Measurements from ENCODE around the gene HOXB2. TPM values are rescaled to one million over a fixed set of nuclear protein-coding genes. Genes with fewer than 3 reads are reported as not detected.
A peak's percentile ranks its signal among the peaks of the same experiment; 100 is the strongest.

The HOXB2 gene
- total and polyA plus RNA-seq, 9 of the 15 experiments (the other 6 are each of a cell fraction or from before 2014, with no cell fraction given) = 2.1 to 97.7 (median 21.2) TPM

DNA sequence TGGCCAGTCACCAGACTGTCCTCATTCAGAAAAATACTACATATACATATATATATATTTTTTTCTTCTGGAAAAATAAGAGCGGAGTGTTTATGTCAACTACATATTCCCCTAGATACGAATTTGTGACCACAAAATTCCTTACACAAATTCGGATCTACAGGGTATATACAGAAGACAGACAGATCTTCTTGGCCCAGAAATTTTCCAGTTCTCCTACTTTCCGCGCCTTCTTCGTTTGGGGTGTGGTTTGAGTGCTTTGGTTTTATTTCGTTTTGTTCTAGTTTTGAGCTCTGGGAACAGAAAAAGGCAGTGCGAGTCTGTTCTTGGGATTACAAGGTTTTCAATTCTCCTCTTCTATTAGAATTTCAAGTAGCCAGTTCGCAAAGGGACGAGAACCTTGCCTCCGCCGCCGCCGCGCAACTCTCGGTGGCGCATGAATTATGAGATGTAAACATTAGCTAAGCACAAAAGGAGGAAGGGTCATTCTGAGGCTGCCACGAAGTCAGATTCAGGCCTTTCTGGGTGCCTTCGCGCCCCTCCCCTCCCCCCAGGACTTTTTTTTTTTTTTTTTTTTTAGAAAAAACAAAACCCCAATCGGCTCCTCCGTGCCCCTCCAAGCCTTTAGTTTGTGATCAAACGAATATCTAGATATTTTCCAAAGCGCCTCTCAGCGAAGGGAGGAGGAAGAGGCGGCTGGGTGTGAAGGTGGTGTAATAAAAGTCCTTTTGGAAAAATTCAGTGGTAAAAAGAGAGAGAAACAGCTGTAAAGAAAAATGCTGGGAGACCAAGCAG lies 35.0 kb upstream of the HOXB2 start (continued):
- TF ChIP-seq, protein P1, sequence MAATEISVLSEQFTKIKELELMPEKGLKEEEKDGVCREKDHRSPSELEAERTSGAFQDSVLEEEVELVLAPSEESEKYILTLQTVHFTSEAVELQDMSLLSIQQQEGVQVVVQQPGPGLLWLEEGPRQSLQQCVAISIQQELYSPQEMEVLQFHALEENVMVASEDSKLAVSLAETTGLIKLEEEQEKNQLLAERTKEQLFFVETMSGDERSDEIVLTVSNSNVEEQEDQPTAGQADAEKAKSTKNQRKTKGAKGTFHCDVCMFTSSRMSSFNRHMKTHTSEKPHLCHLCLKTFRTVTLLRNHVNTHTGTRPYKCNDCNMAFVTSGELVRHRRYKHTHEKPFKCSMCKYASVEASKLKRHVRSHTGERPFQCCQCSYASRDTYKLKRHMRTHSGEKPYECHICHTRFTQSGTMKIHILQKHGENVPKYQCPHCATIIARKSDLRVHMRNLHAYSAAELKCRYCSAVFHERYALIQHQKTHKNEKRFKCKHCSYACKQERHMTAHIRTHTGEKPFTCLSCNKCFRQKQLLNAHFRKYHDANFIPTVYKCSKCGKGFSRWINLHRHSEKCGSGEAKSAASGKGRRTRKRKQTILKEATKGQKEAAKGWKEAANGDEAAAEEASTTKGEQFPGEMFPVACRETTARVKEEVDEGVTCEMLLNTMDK (IDR thresholded peaks at IDR 0.05; ENCODE audit: borderline replicate concordance, insufficient read depth, low read depth, low read length, poor library complexity, severe bottlenecking) = peak; percentile 9
- no peak for TF ChIP-seq NONO (IDR thresholded peaks at IDR 0.05; ENCODE audit: low read depth in 2 of 2, low read length in 1 of 2)
- no peak for TF ChIP-seq HOXB6 (CRISPR knock-in tag; IDR thresholded peaks at IDR 0.05; ENCODE audit: borderline replicate concordance)
- no peak for TF ChIP-seq ETV5 (CRISPR knock-in tag; IDR thresholded peaks at IDR 0.05; ENCODE audit: low read depth)
- TF ChIP-seq ZBTB7A (IDR thresholded peaks at IDR 0.05; ENCODE audit: borderline replicate concordance, control insufficient read depth, low read depth, low read length) = peak; percentile 87
- TF ChIP-seq PKNOX1 (IDR thresholded peaks at IDR 0.05) = peak; percentile 68
- peak; percentile 42 for TF ChIP-seq RBBP5 (IDR thresholded peaks at IDR 0.05; ENCODE audit: borderline replicate concordance, insufficient read depth, low read length, poor library complexity, severe bottlenecking)
- TF ChIP-seq TEAD2 (tag; IDR thresholded peaks at IDR 0.05) = no peak
- TF ChIP-seq, protein P2, sequence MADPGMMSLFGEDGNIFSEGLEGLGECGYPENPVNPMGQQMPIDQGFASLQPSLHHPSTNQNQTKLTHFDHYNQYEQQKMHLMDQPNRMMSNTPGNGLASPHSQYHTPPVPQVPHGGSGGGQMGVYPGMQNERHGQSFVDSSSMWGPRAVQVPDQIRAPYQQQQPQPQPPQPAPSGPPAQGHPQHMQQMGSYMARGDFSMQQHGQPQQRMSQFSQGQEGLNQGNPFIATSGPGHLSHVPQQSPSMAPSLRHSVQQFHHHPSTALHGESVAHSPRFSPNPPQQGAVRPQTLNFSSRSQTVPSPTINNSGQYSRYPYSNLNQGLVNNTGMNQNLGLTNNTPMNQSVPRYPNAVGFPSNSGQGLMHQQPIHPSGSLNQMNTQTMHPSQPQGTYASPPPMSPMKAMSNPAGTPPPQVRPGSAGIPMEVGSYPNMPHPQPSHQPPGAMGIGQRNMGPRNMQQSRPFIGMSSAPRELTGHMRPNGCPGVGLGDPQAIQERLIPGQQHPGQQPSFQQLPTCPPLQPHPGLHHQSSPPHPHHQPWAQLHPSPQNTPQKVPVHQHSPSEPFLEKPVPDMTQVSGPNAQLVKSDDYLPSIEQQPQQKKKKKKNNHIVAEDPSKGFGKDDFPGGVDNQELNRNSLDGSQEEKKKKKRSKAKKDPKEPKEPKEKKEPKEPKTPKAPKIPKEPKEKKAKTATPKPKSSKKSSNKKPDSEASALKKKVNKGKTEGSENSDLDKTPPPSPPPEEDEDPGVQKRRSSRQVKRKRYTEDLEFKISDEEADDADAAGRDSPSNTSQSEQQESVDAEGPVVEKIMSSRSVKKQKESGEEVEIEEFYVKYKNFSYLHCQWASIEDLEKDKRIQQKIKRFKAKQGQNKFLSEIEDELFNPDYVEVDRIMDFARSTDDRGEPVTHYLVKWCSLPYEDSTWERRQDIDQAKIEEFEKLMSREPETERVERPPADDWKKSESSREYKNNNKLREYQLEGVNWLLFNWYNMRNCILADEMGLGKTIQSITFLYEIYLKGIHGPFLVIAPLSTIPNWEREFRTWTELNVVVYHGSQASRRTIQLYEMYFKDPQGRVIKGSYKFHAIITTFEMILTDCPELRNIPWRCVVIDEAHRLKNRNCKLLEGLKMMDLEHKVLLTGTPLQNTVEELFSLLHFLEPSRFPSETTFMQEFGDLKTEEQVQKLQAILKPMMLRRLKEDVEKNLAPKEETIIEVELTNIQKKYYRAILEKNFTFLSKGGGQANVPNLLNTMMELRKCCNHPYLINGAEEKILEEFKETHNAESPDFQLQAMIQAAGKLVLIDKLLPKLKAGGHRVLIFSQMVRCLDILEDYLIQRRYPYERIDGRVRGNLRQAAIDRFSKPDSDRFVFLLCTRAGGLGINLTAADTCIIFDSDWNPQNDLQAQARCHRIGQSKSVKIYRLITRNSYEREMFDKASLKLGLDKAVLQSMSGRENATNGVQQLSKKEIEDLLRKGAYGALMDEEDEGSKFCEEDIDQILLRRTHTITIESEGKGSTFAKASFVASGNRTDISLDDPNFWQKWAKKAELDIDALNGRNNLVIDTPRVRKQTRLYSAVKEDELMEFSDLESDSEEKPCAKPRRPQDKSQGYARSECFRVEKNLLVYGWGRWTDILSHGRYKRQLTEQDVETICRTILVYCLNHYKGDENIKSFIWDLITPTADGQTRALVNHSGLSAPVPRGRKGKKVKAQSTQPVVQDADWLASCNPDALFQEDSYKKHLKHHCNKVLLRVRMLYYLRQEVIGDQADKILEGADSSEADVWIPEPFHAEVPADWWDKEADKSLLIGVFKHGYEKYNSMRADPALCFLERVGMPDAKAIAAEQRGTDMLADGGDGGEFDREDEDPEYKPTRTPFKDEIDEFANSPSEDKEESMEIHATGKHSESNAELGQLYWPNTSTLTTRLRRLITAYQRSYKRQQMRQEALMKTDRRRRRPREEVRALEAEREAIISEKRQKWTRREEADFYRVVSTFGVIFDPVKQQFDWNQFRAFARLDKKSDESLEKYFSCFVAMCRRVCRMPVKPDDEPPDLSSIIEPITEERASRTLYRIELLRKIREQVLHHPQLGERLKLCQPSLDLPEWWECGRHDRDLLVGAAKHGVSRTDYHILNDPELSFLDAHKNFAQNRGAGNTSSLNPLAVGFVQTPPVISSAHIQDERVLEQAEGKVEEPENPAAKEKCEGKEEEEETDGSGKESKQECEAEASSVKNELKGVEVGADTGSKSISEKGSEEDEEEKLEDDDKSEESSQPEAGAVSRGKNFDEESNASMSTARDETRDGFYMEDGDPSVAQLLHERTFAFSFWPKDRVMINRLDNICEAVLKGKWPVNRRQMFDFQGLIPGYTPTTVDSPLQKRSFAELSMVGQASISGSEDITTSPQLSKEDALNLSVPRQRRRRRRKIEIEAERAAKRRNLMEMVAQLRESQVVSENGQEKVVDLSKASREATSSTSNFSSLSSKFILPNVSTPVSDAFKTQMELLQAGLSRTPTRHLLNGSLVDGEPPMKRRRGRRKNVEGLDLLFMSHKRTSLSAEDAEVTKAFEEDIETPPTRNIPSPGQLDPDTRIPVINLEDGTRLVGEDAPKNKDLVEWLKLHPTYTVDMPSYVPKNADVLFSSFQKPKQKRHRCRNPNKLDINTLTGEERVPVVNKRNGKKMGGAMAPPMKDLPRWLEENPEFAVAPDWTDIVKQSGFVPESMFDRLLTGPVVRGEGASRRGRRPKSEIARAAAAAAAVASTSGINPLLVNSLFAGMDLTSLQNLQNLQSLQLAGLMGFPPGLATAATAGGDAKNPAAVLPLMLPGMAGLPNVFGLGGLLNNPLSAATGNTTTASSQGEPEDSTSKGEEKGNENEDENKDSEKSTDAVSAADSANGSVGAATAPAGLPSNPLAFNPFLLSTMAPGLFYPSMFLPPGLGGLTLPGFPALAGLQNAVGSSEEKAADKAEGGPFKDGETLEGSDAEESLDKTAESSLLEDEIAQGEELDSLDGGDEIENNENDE (IDR thresholded peaks at IDR 0.05; ENCODE audit: low read depth, low read length) = no peak
- TF ChIP-seq JUNB (CRISPR knock-in tag; conservative IDR thresholded peaks at IDR 0.05) = no peak
- TF ChIP-seq POU5F1 (IDR thresholded peaks at IDR 0.05; ENCODE audit: borderline replicate concordance, low read depth, low read length, partially characterized antibody) = no peak
